ENCODE data around the gene GNAO1. TPM values are rescaled to one million over a fixed set of nuclear protein-coding genes. Genes with fewer than 3 reads are reported as not detected.

The GNAO1 gene
- total and polyA plus RNA-seq, 2 of the 13 experiments (the other 11 are each of a cell fraction or from before 2014, with no cell fraction given) = not detected

DNA sequence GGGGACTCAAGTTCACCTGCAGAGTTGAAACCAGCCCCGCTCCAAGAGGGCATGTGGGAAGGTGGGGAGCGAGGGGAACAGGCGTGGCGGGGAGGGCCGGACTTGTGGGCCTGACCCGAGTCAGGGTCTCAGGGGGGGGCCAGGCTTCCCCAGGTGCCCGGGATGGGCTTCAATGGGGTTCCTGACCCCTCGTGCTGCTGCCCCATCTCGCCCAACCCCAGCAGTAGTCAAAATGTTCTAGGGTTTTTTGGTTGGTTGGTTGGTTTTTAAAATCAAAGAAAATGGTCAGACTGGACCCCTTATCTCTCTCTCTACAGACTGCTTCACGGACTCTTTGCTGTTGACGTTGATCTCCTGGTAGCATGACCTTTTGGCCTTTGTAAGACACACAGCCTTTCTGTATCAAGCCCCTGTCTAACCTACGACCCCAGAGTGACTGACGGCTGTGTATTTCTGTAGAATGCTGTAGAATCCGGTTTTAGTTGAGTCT, 164.5 kb downstream of the GNAO1 start:
- in situ Hi-C loops (cut with HindIII; ENCODE audit: extremely low pct_ligation_motif_present, low pct_unique_long_range_greater_than_20kb) = loop anchor here (10.0 kb wide), 1 partner anchor 61 kb away; no protein-coding TSS in a partner anchor
- peaks cover 4 to 9% of the 10 kb centered on the region in 2 experiments; a peak in 4 of 5 replicates for H3K27me3 ChIP-seq (ENCODE audit: control insufficient read depth in 1 of 2, insufficient read depth in 2 of 2, low read length in 2 of 2)
- H3K9ac ChIP-seq (ENCODE audit: insufficient read depth, low read depth, low read length) = peak overlapping the region; percentile 69; the same call in 1 of the 2 replicates
- peak overlapping the region; percentile 55 to 77 (median 66) for H3K4me3 ChIP-seq (replicated peaks in 1 of 3; ENCODE audit: insufficient read depth in 1 of 3, low read depth in 2 of 3, low read length in 3 of 3)
- H2AFZ ChIP-seq (ENCODE audit: low read length) = peak overlapping the region; percentile 78
- CTCF ChIA-PET (ENCODE audit: low intra/inter-chr PET ratio, low total read pairs) = interaction anchor here (1.6 to 3.7 kb wide), 2 partner anchors 22 to 38 kb away, joined by 8 to 58 read pairs; no protein-coding TSS in a partner anchor
- intact Hi-C loops (cut with micrococcal nuclease; ENCODE audit: unreplicated experiment) = loop anchor here (1.0 to 5.0 kb wide), 3 partner anchors 15 to 71 kb away; partner anchors contain the start of gene AMFR
- H4K20me1 ChIP-seq (ENCODE audit: insufficient read depth, low read length) = no peaks in the 10 kb centered on the region
- no peak overlapping the region for H3K27ac ChIP-seq (ENCODE audit: extremely low read length, insufficient read depth, low read length)
- POLR2A ChIA-PET = interaction anchor here (0.9 to 2.1 kb wide), 3 partner anchors 23 to 252 kb away, joined by 4 to 11 read pairs (median 4); partner anchors contain the start of genes NUDT21 and OGFOD1
- H3K79me2 ChIP-seq (ENCODE audit: insufficient read depth, low read length) = no peaks in the 10 kb centered on the region
- peak; percentile 5; the same call in 2 of the 3 replicates for ATAC-seq
- no TSS peak for BruUV-seq (replicated peaks)
- peak overlapping the region; percentile 99 for H3K4me2 ChIP-seq (ENCODE audit: low read depth, low read length)
- no peaks in the 10 kb centered on the region for H3K36me3 ChIP-seq (replicated peaks in 1 of 2; ENCODE audit: control insufficient read depth in 1 of 2, insufficient read depth in 2 of 2, low read length in 2 of 2)
- FAIRE-seq = peak; percentile 23
- H3K4me1 ChIP-seq (ENCODE audit: insufficient read depth, low read length) = peaks cover 21% of the 10 kb centered on the region
- no peak for DNase-seq (ENCODE audit: low spot score)
- 36% methylated on average over 10 of the region's 14 CpGs for WGBS (ENCODE audit: low lambda C conversion rate)
- H3K9me3 ChIP-seq (ENCODE audit: low read length) = no peaks in the 10 kb centered on the region
- no peak for TF ChIP-seq ZNF737 (CRISPR knock-in tag; IDR thresholded peaks at IDR 0.05; ENCODE audit: borderline replicate concordance)
- TF ChIP-seq, protein P1, sequence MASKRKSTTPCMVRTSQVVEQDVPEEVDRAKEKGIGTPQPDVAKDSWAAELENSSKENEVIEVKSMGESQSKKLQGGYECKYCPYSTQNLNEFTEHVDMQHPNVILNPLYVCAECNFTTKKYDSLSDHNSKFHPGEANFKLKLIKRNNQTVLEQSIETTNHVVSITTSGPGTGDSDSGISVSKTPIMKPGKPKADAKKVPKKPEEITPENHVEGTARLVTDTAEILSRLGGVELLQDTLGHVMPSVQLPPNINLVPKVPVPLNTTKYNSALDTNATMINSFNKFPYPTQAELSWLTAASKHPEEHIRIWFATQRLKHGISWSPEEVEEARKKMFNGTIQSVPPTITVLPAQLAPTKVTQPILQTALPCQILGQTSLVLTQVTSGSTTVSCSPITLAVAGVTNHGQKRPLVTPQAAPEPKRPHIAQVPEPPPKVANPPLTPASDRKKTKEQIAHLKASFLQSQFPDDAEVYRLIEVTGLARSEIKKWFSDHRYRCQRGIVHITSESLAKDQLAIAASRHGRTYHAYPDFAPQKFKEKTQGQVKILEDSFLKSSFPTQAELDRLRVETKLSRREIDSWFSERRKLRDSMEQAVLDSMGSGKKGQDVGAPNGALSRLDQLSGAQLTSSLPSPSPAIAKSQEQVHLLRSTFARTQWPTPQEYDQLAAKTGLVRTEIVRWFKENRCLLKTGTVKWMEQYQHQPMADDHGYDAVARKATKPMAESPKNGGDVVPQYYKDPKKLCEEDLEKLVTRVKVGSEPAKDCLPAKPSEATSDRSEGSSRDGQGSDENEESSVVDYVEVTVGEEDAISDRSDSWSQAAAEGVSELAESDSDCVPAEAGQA (IDR thresholded peaks at IDR 0.05; ENCODE audit: low read depth) = peak; percentile 7; the same call in 1 of the 2 replicates
- TF ChIP-seq, protein P1 (CRISPR knock-in tag; IDR thresholded peaks at IDR 0.05; ENCODE audit: borderline replicate concordance) = no peak
- no peak for TF ChIP-seq ZSCAN12 (CRISPR knock-in tag; IDR thresholded peaks at IDR 0.05)
- peak; percentile 77 for TF ChIP-seq NR2F6 (IDR thresholded peaks at IDR 0.05)
- no peak for TF ChIP-seq NR2F6 (CRISPR knock-in tag; IDR thresholded peaks at IDR 0.05)
- TF ChIP-seq, protein P2, sequence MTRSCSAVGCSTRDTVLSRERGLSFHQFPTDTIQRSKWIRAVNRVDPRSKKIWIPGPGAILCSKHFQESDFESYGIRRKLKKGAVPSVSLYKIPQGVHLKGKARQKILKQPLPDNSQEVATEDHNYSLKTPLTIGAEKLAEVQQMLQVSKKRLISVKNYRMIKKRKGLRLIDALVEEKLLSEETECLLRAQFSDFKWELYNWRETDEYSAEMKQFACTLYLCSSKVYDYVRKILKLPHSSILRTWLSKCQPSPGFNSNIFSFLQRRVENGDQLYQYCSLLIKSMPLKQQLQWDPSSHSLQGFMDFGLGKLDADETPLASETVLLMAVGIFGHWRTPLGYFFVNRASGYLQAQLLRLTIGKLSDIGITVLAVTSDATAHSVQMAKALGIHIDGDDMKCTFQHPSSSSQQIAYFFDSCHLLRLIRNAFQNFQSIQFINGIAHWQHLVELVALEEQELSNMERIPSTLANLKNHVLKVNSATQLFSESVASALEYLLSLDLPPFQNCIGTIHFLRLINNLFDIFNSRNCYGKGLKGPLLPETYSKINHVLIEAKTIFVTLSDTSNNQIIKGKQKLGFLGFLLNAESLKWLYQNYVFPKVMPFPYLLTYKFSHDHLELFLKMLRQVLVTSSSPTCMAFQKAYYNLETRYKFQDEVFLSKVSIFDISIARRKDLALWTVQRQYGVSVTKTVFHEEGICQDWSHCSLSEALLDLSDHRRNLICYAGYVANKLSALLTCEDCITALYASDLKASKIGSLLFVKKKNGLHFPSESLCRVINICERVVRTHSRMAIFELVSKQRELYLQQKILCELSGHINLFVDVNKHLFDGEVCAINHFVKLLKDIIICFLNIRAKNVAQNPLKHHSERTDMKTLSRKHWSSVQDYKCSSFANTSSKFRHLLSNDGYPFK (CRISPR knock-in tag; IDR thresholded peaks at IDR 0.05; ENCODE audit: borderline replicate concordance) = 0 out of 2 replicates have a peak, but pooled peaks have one; percentile 14
- no peak for TF ChIP-seq ZNF230 (CRISPR knock-in tag; IDR thresholded peaks at IDR 0.05)
- TF ChIP-seq NR2C2 (CRISPR knock-in tag; IDR thresholded peaks at IDR 0.05; ENCODE audit: borderline replicate concordance) = no peak; the same call in 1 of the 2 replicates
- TF ChIP-seq, protein P3, sequence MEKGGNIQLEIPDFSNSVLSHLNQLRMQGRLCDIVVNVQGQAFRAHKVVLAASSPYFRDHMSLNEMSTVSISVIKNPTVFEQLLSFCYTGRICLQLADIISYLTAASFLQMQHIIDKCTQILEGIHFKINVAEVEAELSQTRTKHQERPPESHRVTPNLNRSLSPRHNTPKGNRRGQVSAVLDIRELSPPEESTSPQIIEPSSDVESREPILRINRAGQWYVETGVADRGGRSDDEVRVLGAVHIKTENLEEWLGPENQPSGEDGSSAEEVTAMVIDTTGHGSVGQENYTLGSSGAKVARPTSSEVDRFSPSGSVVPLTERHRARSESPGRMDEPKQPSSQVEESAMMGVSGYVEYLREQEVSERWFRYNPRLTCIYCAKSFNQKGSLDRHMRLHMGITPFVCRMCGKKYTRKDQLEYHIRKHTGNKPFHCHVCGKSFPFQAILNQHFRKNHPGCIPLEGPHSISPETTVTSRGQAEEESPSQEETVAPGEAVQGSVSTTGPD (CRISPR knock-in tag; IDR thresholded peaks at IDR 0.05) = no peak
- TF ChIP-seq NR1H2 (CRISPR knock-in tag; IDR thresholded peaks at IDR 0.05; ENCODE audit: borderline replicate concordance, low read depth) = no peak
- TF ChIP-seq U2AF1 (optimal IDR thresholded peaks at IDR 0.05; ENCODE audit: low read depth, low read length) = peak; percentile 17
- no peak for TF ChIP-seq TEAD2 (CRISPR knock-in tag; IDR thresholded peaks at IDR 0.05)
- 0 out of 2 replicates have a peak, but pooled peaks have one; percentile 30 for TF ChIP-seq ZNF776 (CRISPR knock-in tag; IDR thresholded peaks at IDR 0.05)

Data from HepG2 (cell line).